ACC112 (cell line): ENCODE data around the gene NEURL2.

Experiments
- H2AFZ ChIP-seq: fragments of 200-600 bp; sonication (generic); one replicate; pipeline ENCODE4 v1.6.0; 2017; ENCODE audit warnings: antibody characterized with exemption, low read length; ENCODE audit not compliant: unreplicated experiment
- H3K27ac ChIP-seq: fragments of 200-600 bp; sonication (generic); 2 replicates; pipeline ENCODE4 v1.5.1; 2014; ENCODE audit warnings: low read depth, mild to moderate bottlenecking, antibody characterized with exemption, low read length, moderate library complexity
- H3K27me3 ChIP-seq: fragments of 200-600 bp; sonication (generic); 2 replicates; pipeline ENCODE4 v1.6.1; 2014; ENCODE audit warnings: mild to moderate bottlenecking, antibody characterized with exemption, low read length, moderate library complexity, mixed read lengths; ENCODE audit not compliant: insufficient read depth
- H3K36me3 ChIP-seq: fragments of 200-600 bp; sonication (generic); 2 replicates; pipeline ENCODE4 v1.6.1; 2016; ENCODE audit warnings: mild to moderate bottlenecking, antibody characterized with exemption, low read length, moderate library complexity, mixed read lengths; ENCODE audit not compliant: insufficient read depth
- H3K4me1 ChIP-seq: fragments of 200-600 bp; sonication (generic); one replicate; pipeline ENCODE4 v1.6.1; 2016; ENCODE audit warnings: low read length, mixed read lengths; ENCODE audit not compliant: insufficient read depth, unreplicated experiment, control insufficient read depth
- H3K4me3 ChIP-seq: fragments of 200-600 bp; sonication (generic); 2 replicates; pipeline ENCODE4 v1.5.1; 2014; ENCODE audit warnings: mild to moderate bottlenecking, low read depth, low read length
- H3K79me2 ChIP-seq: fragments of 200-600 bp; sonication (generic); one replicate; pipeline ENCODE4 v1.6.0; 2016; ENCODE audit warnings: low read length; ENCODE audit not compliant: control insufficient read depth, unreplicated experiment, insufficient read depth

The NEURL2 gene

GRCh38 chr20:45852326-45852725 lies 38.7 kb downstream of the NEURL2 start:
- no peak overlapping the region for H3K27ac ChIP-seq
- H3K4me3 ChIP-seq = no peak overlapping the region
- H3K4me1 ChIP-seq = no peaks in the 10 kb centered on the region
- no peaks in the 10 kb centered on the region for H3K27me3 ChIP-seq
- peaks cover 18% of the 10 kb centered on the region for H3K79me2 ChIP-seq
- H3K36me3 ChIP-seq = 0 out of 2 replicates have a peak, but pooled peaks cover 3% of the 10 kb centered on the region
- H2AFZ ChIP-seq = no peak overlapping the region

- H3K36me3 ChIP-seq = 0 out of 2 replicates have a peak, but pooled peaks cover 3% of the 10 kb centered on the region
- no peaks in the 10 kb centered on the region for H3K4me1 ChIP-seq
- no peak overlapping the region for H2AFZ ChIP-seq
- H3K4me3 ChIP-seq = no peak overlapping the region
- peaks cover 13% of the 10 kb centered on the region for H3K79me2 ChIP-seq
- no peak overlapping the region for H3K27ac ChIP-seq
- H3K27me3 ChIP-seq = no peaks in the 10 kb centered on the region
Measured at GRCh38 chr20:45851501-45851900, 39.5 kb downstream of the NEURL2 start.

GRCh38 chr20:45850926-45851325 lies 40.1 kb downstream of the NEURL2 start:
- Histone ChIP-seq H3K36me3 (0 out of 2 replicates have a peak, but pooled peaks cover 3% of the 10 kb centered on the region), H3K27ac (no peak overlapping the region), H3K27me3 (no peaks in the 10 kb centered on the region), H3K79me2 (peaks cover 7% of the 10 kb centered on the region), H2AFZ (no peak overlapping the region), H3K4me3 (no peak overlapping the region), H3K4me1 (no peaks in the 10 kb centered on the region)

- Histone ChIP-seq H3K27me3 (no peaks in the 10 kb centered on the region), H3K27ac (no peak overlapping the region), H3K79me2 (peaks cover 5% of the 10 kb centered on the region), H3K4me3 (no peak overlapping the region), H3K36me3 (0 out of 2 replicates have a peak, but pooled peaks cover 3% of the 10 kb centered on the region), H2AFZ (no peak overlapping the region), H3K4me1 (no peaks in the 10 kb centered on the region)
Measured at GRCh38 chr20:45850238-45850637, 40.8 kb downstream of the NEURL2 start.

DNA sequence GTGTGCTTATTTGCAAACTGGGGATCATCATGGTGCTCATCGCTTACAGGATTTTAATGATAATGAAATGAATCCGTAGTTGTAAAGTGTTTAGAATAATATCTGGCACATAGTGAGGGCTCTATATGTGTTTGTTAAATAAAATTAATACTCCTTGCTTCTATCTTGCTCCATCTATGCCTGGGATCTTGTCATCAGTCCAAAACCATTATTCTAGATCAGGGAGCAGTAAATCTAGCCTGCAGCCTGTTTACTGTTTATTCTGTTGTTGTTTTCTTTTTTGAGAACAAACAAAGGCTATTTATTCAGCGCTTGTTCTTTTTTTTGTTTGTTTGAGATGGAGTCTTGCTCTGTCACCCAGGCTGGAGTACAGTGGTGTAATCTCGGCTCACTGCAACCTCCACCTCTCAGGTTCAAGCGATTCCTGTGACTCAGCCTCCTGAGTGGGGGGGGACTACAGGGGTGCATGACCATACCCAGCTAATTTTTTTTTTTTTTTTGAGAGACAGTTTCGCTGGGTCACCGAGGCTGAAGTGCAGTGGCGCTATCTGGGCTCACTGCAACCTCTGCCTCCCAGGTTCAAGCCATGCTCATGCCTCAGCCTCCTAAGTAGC lies 41.9 kb downstream of the NEURL2 start:
- H3K79me2 ChIP-seq = no peaks in the 10 kb centered on the region
- no peak overlapping the region for H3K27ac ChIP-seq
- no peak overlapping the region for H2AFZ ChIP-seq
- H3K36me3 ChIP-seq = peaks cover 6% of the 10 kb centered on the region; the same call in 1 of the 2 replicates
- H3K4me3 ChIP-seq = no peak overlapping the region
- H3K4me1 ChIP-seq = no peaks in the 10 kb centered on the region
- H3K27me3 ChIP-seq = no peaks in the 10 kb centered on the region

DNA sequence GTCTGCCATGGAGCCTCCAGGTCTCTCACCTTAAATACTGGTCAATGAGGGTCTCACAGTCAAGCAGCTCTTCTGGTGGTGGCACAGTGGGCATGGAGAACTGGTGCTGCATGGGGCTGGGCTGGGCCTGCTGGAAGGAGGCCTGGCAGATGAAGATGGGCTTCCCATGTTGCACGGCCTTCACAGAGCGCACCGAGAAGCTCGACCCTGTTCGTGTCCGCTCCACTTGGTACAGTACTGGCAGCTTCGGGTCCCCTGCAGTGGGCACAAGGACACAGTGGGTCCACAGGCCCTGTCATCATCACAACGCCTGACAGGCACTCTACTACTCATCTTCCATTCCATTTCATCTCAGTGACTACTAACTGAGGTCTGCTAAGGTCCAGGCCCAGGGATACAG lies 42.6 kb downstream of the NEURL2 start:
- Histone ChIP-seq H3K27me3 (no peaks in the 10 kb centered on the region), H3K27ac (no peak overlapping the region), H3K79me2 (no peaks in the 10 kb centered on the region), H3K4me1 (no peaks in the 10 kb centered on the region), H2AFZ (no peak overlapping the region), H3K4me3 (no peak overlapping the region), H3K36me3 (peaks cover 6% of the 10 kb centered on the region; the same call in 1 of the 2 replicates)

DNA sequence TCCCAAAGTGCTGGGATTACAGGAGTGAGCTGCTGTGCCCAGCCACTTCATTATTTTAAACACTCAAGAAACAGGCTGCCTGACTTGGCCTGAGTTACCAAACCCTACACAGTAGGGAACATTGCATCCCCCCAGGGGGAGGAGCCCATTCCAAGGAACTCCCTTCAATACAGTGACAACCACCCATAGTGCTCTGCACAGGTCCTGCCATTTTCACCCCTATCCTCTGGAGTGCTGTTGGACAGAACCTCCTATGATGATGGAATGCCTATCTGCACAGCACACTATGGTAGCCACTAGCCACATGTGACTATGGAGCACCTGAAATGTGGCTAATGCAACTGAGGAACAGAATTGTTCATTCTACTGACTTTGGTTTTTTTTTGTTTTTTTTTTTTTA lies 45.6 kb downstream of the NEURL2 start:
- Histone ChIP-seq H3K4me3 (no peak overlapping the region), H3K4me1 (no peaks in the 10 kb centered on the region), H2AFZ (no peak overlapping the region), H3K27ac (no peak overlapping the region), H3K27me3 (no peaks in the 10 kb centered on the region), H3K36me3 (peaks cover 6% of the 10 kb centered on the region; the same call in 1 of the 2 replicates), H3K79me2 (no peaks in the 10 kb centered on the region)

GRCh38 chr20:45843506-45843905 lies 47.5 kb downstream of the NEURL2 start:
- H3K36me3 ChIP-seq = peaks cover 6% of the 10 kb centered on the region; the same call in 1 of the 2 replicates
- H2AFZ ChIP-seq = no peak overlapping the region

DNA sequence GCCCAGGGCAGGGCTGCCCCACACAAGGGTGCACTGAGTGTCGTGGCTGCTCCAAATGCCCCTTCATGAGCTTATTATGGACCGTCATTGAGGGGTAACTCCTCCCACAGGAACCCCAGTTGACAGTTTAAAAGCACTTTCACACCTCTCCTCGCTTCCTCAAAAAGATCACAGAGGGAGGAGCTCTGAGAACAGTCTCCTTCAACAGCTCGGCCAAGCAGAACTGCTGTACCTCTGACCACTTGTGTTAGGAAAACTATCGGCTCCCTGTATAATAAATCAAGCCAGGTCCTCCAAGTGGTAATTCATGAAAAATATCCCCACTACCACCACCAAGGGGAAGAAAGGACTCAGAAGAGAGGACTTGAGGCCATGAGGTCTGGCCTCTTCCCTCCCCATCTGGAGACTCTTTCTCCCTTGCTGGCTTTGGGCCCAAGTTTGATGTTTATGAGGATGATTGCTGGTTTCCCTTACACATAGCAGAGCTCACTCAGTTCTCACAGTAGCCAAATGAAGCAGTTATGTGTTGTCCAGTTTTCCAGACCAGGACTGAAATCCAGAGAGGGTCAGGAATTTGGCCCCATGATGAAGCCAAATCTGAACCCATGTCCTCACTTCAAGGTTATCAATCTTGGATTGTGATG lies 48.7 kb downstream of the NEURL2 start:
- no peak overlapping the region for H3K27ac ChIP-seq
- H2AFZ ChIP-seq = no peak overlapping the region
- H3K27me3 ChIP-seq = no peaks in the 10 kb centered on the region
- no peaks in the 10 kb centered on the region for H3K4me1 ChIP-seq
- peaks cover 6% of the 10 kb centered on the region; the same call in 1 of the 2 replicates for H3K36me3 ChIP-seq
- no peaks in the 10 kb centered on the region for H3K79me2 ChIP-seq
- no peak overlapping the region for H3K4me3 ChIP-seq

More at GRCh38 chr20:45843506-45843905, 47.5 kb downstream of the NEURL2 start:
- Histone ChIP-seq H3K27me3 (no peaks in the 10 kb centered on the region), H3K79me2 (no peaks in the 10 kb centered on the region), H3K27ac (no peak overlapping the region), H3K4me3 (no peak overlapping the region), H3K4me1 (no peaks in the 10 kb centered on the region)

DNA sequence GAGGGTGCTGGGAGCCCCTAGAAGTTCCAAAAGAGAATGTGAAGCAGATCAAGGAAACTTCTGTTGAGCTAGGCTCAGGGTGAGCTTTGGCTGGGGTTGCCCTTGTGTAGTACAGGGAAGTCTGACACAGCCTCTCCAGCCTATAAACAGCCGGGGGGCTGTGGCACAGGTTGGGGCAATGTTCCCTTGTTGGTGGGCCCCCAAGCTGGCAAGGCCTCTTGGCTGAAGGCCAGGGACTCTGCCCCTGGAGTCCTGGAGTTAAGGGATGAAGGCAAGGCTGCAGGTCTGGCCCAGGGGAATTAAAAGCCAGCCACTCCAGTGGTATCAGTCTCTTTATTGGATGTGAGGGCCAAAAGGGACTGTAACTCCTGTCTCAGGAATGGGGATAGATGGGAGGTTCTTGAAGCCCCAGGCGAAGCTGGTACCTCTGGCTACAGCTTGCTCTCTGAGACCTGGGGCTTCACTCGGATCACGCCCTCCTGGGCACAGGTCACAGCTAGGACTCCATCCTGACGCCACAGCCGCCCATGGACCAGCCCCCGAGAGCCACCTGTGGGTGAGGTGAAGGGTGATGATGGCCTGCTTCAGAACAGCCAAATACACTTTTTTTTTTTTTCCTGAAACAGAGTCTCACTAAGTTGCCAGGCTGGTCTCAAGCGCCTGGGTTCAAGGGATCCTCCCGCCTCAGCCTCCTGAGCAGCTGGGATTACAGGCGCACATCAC lies 49.4 kb downstream of the NEURL2 start:
- Histone ChIP-seq H3K27me3 (no peaks in the 10 kb centered on the region), H2AFZ (no peak overlapping the region), H3K4me1 (peaks cover 6% of the 10 kb centered on the region), H3K36me3 (peaks cover 6% of the 10 kb centered on the region; the same call in 1 of the 2 replicates), H3K4me3 (no peak overlapping the region), H3K79me2 (no peaks in the 10 kb centered on the region), H3K27ac (no peak overlapping the region)
